Fibroblast of the aortic adventitia (primary cell): ENCODE results near the gene LYPLAL1. TPM values are rescaled to one million over a fixed set of nuclear protein-coding genes. Genes with fewer than 3 reads are reported as not detected.

Experiments used
- DNase-seq: peaks from one replicate; pipeline ENCODE4 v3.0.0-alpha.2; 2010; ENCODE audit warnings: low read depth
- H3K4me3 ChIP-seq: 2 replicates; pipeline ENCODE4 v1.5.1; 2011; ENCODE audit warnings: low read depth, mild to moderate bottlenecking, control low read depth, low read length, moderate library complexity
- CTCF ChIP-seq: IDR thresholded peaks from 2 replicates; pipeline ENCODE4 v1.5.1; 2011; ENCODE audit warnings: mild to moderate bottlenecking, low read length, control low read depth, inconsistent platforms; ENCODE audit not compliant: insufficient read depth
- total RNA-seq: library from RNA; depleted of rRNA; stranded (reverse); fragments of >200 nt; gene quantifications from 2 replicates; pipeline ENCODE4 v1.2.3, GENCODE V29; 2012; ENCODE audit warnings: low replicate concordance

The LYPLAL1 gene
- total RNA-seq, 1 donor = 40.6 TPM

- TF ChIP-seq CTCF = no peak
- no peak overlapping the region for H3K4me3 ChIP-seq
- DNase-seq = no peak
These were observed 28.0 kb downstream of the LYPLAL1 start for GRCh38 chr1:219201656-219202055.

DNA sequence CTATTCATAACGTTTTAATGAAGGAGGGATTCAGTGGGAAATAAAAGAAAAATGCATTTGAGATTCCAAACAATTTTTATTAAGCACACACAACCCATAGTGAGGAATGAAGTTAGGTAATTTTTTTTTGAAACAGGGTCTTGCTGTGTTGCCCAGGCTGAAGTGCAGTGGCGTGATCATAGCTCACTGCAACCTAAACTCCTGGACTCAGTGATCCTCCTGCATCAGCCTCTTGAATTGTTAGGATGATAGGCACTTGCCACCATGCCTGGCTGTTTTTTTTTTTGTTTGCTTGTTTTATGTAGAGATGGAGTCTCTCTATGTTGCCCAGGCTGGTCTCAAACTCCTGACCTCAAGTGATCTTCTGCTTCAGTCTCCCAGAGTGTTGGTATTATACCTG, 28.9 kb downstream of the LYPLAL1 start:
- H3K4me3 ChIP-seq = no peak overlapping the region
- TF ChIP-seq CTCF = no peak
- DNase-seq = no peak

DNA sequence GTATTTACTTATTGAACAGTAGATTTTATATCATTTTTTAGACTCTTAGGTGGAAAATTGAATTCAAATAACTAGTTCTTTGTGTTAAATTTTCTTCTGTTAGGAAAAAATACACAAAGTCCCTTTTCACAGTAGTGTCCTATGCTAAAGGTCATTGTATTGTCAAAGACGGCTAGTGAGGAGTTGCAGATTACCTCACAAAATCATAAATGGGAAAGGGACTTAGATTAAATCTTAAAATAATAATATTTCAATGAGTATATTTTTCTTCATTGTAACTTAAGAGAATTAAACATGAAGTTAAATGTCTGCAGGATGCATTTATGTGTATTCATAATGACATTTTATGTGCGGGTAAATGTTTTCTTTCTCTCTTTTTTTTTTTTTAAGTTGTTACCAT, 32.7 kb downstream of the LYPLAL1 start:
- H3K4me3 ChIP-seq = no peak overlapping the region
- TF ChIP-seq CTCF = no peak
- no peak for DNase-seq

- no peak for DNase-seq
These were observed 35.9 kb downstream of the LYPLAL1 start for GRCh38 chr1:219209578-219209977.

GRCh38 chr1:219210067-219210466, 36.4 kb downstream of the LYPLAL1 start:
- no peak for DNase-seq
- no peak for TF ChIP-seq CTCF

More at GRCh38 chr1:219209578-219209977, 35.9 kb downstream of the LYPLAL1 start:
- TF ChIP-seq CTCF = no peak
- no peak overlapping the region for H3K4me3 ChIP-seq

DNA sequence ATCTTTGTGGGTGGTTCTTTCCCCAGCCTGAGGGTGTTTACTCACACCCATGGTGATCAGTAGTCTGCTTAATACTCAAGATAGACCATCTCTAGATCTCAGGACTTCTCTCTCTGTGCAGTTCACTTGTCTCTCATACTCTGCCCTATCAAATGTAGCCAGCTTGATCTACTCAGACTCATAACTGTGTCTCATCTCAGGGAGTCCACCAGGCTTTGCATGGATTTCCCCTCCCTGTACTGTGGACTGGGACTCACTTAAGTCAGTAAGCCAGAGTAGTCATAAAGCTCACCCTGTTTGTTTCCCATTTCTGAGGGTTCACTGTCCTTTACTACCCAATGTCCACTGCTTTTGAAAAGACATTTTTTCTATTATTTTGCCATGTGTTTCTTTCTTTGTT, 41.8 kb downstream of the LYPLAL1 start:
- DNase-seq = no peak
- TF ChIP-seq CTCF = no peak
- H3K4me3 ChIP-seq = no peak overlapping the region

More at GRCh38 chr1:219210067-219210466, 36.4 kb downstream of the LYPLAL1 start:
- no peak overlapping the region for H3K4me3 ChIP-seq

- peak; percentile 21 for TF ChIP-seq CTCF
- DNase-seq = peak; percentile 26
These were observed 47.3 kb downstream of the LYPLAL1 start for GRCh38 chr1:219220945-219221344.

More at GRCh38 chr1:219220945-219221344, 47.3 kb downstream of the LYPLAL1 start:
- no peak overlapping the region for H3K4me3 ChIP-seq
